SK-N-SH (cell line): ENCODE data around the gene RGS7. TPM values are rescaled to one million over a fixed set of nuclear protein-coding genes. Genes with fewer than 3 reads are reported as not detected.

ENCODE experiments used
- CTCF ChIA-PET: fragments of 300-600, 350-600 bp; formaldehyde crosslinking; extraction: SDS; loops from one replicate; lab custom pipeline; 2021; lab: Yijun Ruan, JAX
- POLR2A ChIA-PET: fragments of 350-600 bp; sonication (Branson Sonifier 250); formaldehyde crosslinking; extraction: SDS; loops from one replicate; lab custom pipeline; 2020; ENCODE audit warnings: antibody characterized with exemption, inconsistent platforms; lab: Yijun Ruan, JAX
- DNase-seq: peaks from one replicate; pipeline ENCODE4 v3.0.0; 2012
- H2AFZ ChIP-seq: fragments of 200-600 bp; sonication (generic); 2 replicates; pipeline ENCODE4 v1.8.1; 2016; ENCODE audit warnings: antibody characterized with exemption, mild to moderate bottlenecking, low read depth
- H3F3A ChIP-seq: fragments of 200-600 bp; sonication (generic); replicated peaks from 2 replicates; pipeline ENCODE3; 2016; ENCODE audit warnings: antibody characterized with exemption, mild to moderate bottlenecking; ENCODE audit not compliant: insufficient read depth
- H3K27ac ChIP-seq, 2 experiments: fragments of 200-500 bp in 1 of 2; fragments of 200-600 bp in 1 of 2; sonication (Bioruptor generic) in 1 of 2; sonication (generic), shearing (Covaris generic) in 1 of 2; 2 replicates each; pipeline versions ENCODE4 v1.5.1 to v1.6.1; 2014 to 2016; ENCODE audit warnings: low read depth in 2 of 2, inconsistent platforms in 1 of 2, low read length in 1 of 2, mild to moderate bottlenecking in 1 of 2, mixed read lengths in 1 of 2
- H3K27me3 ChIP-seq: fragments of 200-600 bp; sonication (generic), shearing (Covaris generic); 2 replicates; pipeline ENCODE4 v1.6.1; 2016; ENCODE audit warnings: mixed run types; ENCODE audit not compliant: insufficient read depth
- H3K36me3 ChIP-seq, 2 experiments: fragments of 200-500 bp in 1 of 2; fragments of 200-600 bp in 1 of 2; sonication (Bioruptor generic) in 1 of 2; sonication (generic) in 1 of 2; replicated peaks in 1 of 2; 2 replicates each; pipeline versions ENCODE3 to v1.5.1; 2014 to 2016; ENCODE audit warnings: low read length in 1 of 2, mild to moderate bottlenecking in 1 of 2; ENCODE audit not compliant: insufficient read depth in 2 of 2, control insufficient read depth in 1 of 2
- H3K4me1 ChIP-seq, 2 experiments: fragments of 200-500 bp in 1 of 2; fragments of 200-600 bp in 1 of 2; sonication (Bioruptor generic) in 1 of 2; sonication (generic), shearing (Covaris generic) in 1 of 2; 2 replicates each; pipeline versions ENCODE4 v1.5.1 to v1.6.1; 2014 to 2016; ENCODE audit warnings: low read depth in 1 of 2, low read length in 1 of 2, mixed run types in 1 of 2; ENCODE audit not compliant: insufficient read depth in 2 of 2, control insufficient read depth in 1 of 2
- H3K4me2 ChIP-seq: fragments of 200-600 bp; sonication (generic), shearing (Covaris generic); 2 replicates; pipeline ENCODE4 v1.6.1; 2017; ENCODE audit warnings: mixed run types
- H3K4me3 ChIP-seq, 2 experiments: fragments of 200-500 bp in 1 of 2; fragments of 200-600 bp in 1 of 2; sonication (Bioruptor generic) in 1 of 2; sonication (generic), shearing (Covaris generic) in 1 of 2; 2 replicates each; pipeline versions ENCODE4 v1.5.1 to v1.8.1; 2014 to 2016; ENCODE audit warnings: low read depth in 2 of 2, inconsistent platforms in 1 of 2, low read length in 1 of 2, mild to moderate bottlenecking in 1 of 2, mixed read lengths in 1 of 2, moderate library complexity in 1 of 2
- H3K79me2 ChIP-seq: fragments of 200-600 bp; sonication (generic); 2 replicates; pipeline ENCODE4 v1.8.1; 2017; ENCODE audit warnings: mild to moderate bottlenecking; ENCODE audit not compliant: insufficient read depth
- H3K9ac ChIP-seq: fragments of 200-600 bp; sonication (generic); 2 replicates; pipeline ENCODE4 v1.6.1; 2017; ENCODE audit warnings: mixed run types
- H3K9me2 ChIP-seq: fragments of 200-600 bp; sonication (generic); 2 replicates; pipeline ENCODE4 v1.6.1; 2017; ENCODE audit warnings: mixed run types
- H3K9me3 ChIP-seq: fragments of 200-600 bp; sonication (generic); 2 replicates; pipeline ENCODE4 v1.6.1; 2017; ENCODE audit warnings: mixed run types, mild to moderate bottlenecking, moderate library complexity
- H4K20me1 ChIP-seq: fragments of 200-600 bp; sonication (generic); 2 replicates; pipeline ENCODE4 v1.6.1; 2017; ENCODE audit warnings: mild to moderate bottlenecking, mixed run types; ENCODE audit not compliant: insufficient read depth
- EZH2phosphoT487 ChIP-seq: fragments of 200-600 bp; sonication (generic); IDR thresholded peaks from 2 replicates; pipeline ENCODE4 v1.6.1; 2017; ENCODE audit warnings: low read depth, mixed run types, mild to moderate bottlenecking, antibody characterized with exemption, moderate library complexity, borderline replicate concordance
- FOSL2 ChIP-seq: IDR thresholded peaks from 2 replicates; pipeline ENCODE4 v1.4.0; 2012; ENCODE audit warnings: low read depth, mild to moderate bottlenecking, moderate library complexity, borderline replicate concordance
- FOXJ3 ChIP-seq: sonication (generic); formaldehyde crosslinking; IDR thresholded peaks from 2 replicates; pipeline ENCODE4 v1.5.1; 2020; ENCODE audit warnings: mild to moderate bottlenecking, missing genetic modification reagents
- GATA2 ChIP-seq: sonication (generic); formaldehyde crosslinking; IDR thresholded peaks from 2 replicates; pipeline ENCODE4 v1.5.0; 2020; ENCODE audit warnings: mild to moderate bottlenecking, missing genetic modification reagents
- MEF2A ChIP-seq: IDR thresholded peaks from 2 replicates; pipeline ENCODE4 v1.4.0; 2012; ENCODE audit warnings: low read depth, borderline replicate concordance
- REST ChIP-seq: IDR thresholded peaks from 2 replicates; pipeline ENCODE4 v1.6.1; 2012; ENCODE audit warnings: mild to moderate bottlenecking, low read depth, low read length, moderate library complexity
- SIN3A ChIP-seq: IDR thresholded peaks from 2 replicates; pipeline ENCODE4 v1.6.1; 2012; ENCODE audit warnings: low read depth, mild to moderate bottlenecking, low read length, moderate library complexity, borderline replicate concordance
- SMC3 ChIP-seq: IDR thresholded peaks from 2 replicates; pipeline ENCODE4 v1.6.1; 2012; ENCODE audit warnings: low read depth, low read length, improper control_type of control experiment
- TAF1 ChIP-seq: IDR thresholded peaks from 2 replicates; pipeline ENCODE4 v1.6.1; 2012; ENCODE audit warnings: low read depth, mild to moderate bottlenecking, low read length, moderate library complexity, borderline replicate concordance
- YY1 ChIP-seq: IDR thresholded peaks from 2 replicates; pipeline ENCODE4 v1.4.0; 2012; ENCODE audit warnings: low read depth, mild to moderate bottlenecking
- ZBTB33 ChIP-seq: IDR thresholded peaks from 2 replicates; pipeline ENCODE4 v1.4.0; 2012; ENCODE audit warnings: low read depth, borderline replicate concordance
- WGBS: methylation state at CpG from one replicate; pipeline ENCODE4 v1.1.6; 2017; ENCODE audit warnings: low lambda C conversion rate; 5-methylcytosine and 5-hydroxymethylcytosine counted together
- polyA plus RNA-seq, 3 experiments: library from polyadenylated mRNA; depleted of rRNA; stranded (reverse); fragments of >200 nt; gene quantifications; 2 replicates each; pipeline ENCODE4 v1.2.3, GENCODE V29; 2012
- TF ChIP-seq, protein P1 (sequence below): IDR thresholded peaks from 2 replicates; pipeline ENCODE4; 2012

RGS7 gene
- polyA plus RNA-seq, 1 of the 3 experiments (the other 2 are of a cell fraction) = 0.36 TPM

GRCh38 chr1:241271427-241271826 lies 85.6 kb downstream of the RGS7 start (continued):
- TF ChIP-seq REST (no peak), TAF1 (no peak), ZBTB33 (no peak), SIN3A (no peak)
- TF ChIP-seq, protein P1, sequence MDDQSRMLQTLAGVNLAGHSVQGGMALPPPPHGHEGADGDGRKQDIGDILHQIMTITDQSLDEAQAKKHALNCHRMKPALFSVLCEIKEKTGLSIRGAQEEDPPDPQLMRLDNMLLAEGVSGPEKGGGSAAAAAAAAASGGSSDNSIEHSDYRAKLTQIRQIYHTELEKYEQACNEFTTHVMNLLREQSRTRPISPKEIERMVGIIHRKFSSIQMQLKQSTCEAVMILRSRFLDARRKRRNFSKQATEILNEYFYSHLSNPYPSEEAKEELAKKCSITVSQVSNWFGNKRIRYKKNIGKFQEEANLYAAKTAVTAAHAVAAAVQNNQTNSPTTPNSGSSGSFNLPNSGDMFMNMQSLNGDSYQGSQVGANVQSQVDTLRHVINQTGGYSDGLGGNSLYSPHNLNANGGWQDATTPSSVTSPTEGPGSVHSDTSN = no peak

GRCh38 chr1:241270016-241270415 lies 87.0 kb downstream of the RGS7 start:
- no peak overlapping the region for H3K4me3 ChIP-seq
- peaks cover 4% of the 10 kb centered on the region; the same call in 1 of the 2 replicates for H3K9me3 ChIP-seq
- H3K4me1 ChIP-seq = no peaks in the 10 kb centered on the region; a peak in 2 of 4 replicates
- no peaks in the 10 kb centered on the region for H4K20me1 ChIP-seq
- H3K27ac ChIP-seq = no peak overlapping the region
- no peak overlapping the region for H3K9ac ChIP-seq
- no peak for DNase-seq
- TF ChIP-seq YY1 (no peak), MEF2A (no peak), FOSL2 (no peak), EZH2phosphoT487 (no peak), GATA2 (CRISPR knock-in tag) (no peak), FOXJ3 (CRISPR knock-in tag) (no peak), SIN3A (no peak), SMC3 (no peak)
- H3K27me3 ChIP-seq = no peaks in the 10 kb centered on the region
- ChIA-PET CTCF (interaction anchor here (0.9 kb wide), 1 partner anchor 303 kb away, joined by 3 read pairs; no protein-coding TSS in a partner anchor), POLR2A (no interaction called here)
- no peaks in the 10 kb centered on the region for H3K79me2 ChIP-seq
- WGBS = 19% methylated on average over 2 of the region's 2 CpGs
- H3K9me2 ChIP-seq = no peaks in the 10 kb centered on the region
- no peaks in the 10 kb centered on the region for H3F3A ChIP-seq
- no peak overlapping the region for H2AFZ ChIP-seq
- no peaks in the 10 kb centered on the region for H3K36me3 ChIP-seq
- H3K4me2 ChIP-seq = no peak overlapping the region
